CD4-positive, alpha-beta T cell (primary cell): ENCODE data around the gene FEV. TPM values are rescaled to one million over a fixed set of nuclear protein-coding genes. Genes with fewer than 3 reads are reported as not detected.

Experiments
- ATAC-seq: fragments of 200-7000 bp; cut with Tn5 transposase; one replicate; pipeline ENCODE4 v1.10.0; 2022; ENCODE audit warnings: mild to moderate bottlenecking; ENCODE audit not compliant: poor library complexity
- CTCF ChIA-PET: fragments of 350-600 bp; sonication (Branson Sonifier 250); formaldehyde crosslinking; loops from one replicate; lab custom pipeline; 2021; ENCODE audit warnings: antibody characterized with exemption, inconsistent platforms; lab: Charles Lee
- POLR2A ChIA-PET: fragments of 350-600 bp; sonication (Branson Sonifier 250); formaldehyde crosslinking; loops from one replicate; lab custom pipeline; 2021; ENCODE audit warnings: antibody characterized with exemption, inconsistent platforms; lab: Charles Lee
- DNase-seq, 14 experiments: peaks; one replicate each; pipeline ENCODE4 v3.0.0-alpha.2; 2013 to 2020; ENCODE audit warnings: mixed read lengths in 2 of 14
- H3K27ac ChIP-seq, 2 donors: one replicate each; pipeline versions ENCODE4 v1.5.1 to v1.7.0; 2013; ENCODE audit warnings: low read length in 2 of 2, low read depth in 1 of 2, mild to moderate bottlenecking in 1 of 2
- H3K27me3 ChIP-seq, 2 experiments: 1 replicate in 1 of 2; 2 replicates in 1 of 2; pipeline versions ENCODE4 v1.6.1 to v1.7.0; 2013; ENCODE audit warnings: low read length in 2 of 2, control low read depth in 1 of 2, mild to moderate bottlenecking in 1 of 2, moderate library complexity in 1 of 2; ENCODE audit not compliant: insufficient read depth in 2 of 2, control insufficient read depth in 1 of 2
- H3K36me3 ChIP-seq: one replicate; pipeline ENCODE4 v1.6.1; 2013; ENCODE audit warnings: low read length, control low read depth; ENCODE audit not compliant: insufficient read depth
- H3K4me1 ChIP-seq: one replicate; pipeline ENCODE4 v1.6.1; 2013; ENCODE audit warnings: low read length, control low read depth; ENCODE audit not compliant: insufficient read depth
- H3K4me3 ChIP-seq: one replicate; pipeline ENCODE4 v1.5.1; 2013; ENCODE audit warnings: mild to moderate bottlenecking, low read length, moderate library complexity
- H3K9me3 ChIP-seq, 2 experiments: 1 replicate in 1 of 2; 2 replicates in 1 of 2; pipeline versions ENCODE4 v1.6.1 to v1.7.0; 2013; ENCODE audit warnings: low read length in 2 of 2, mild to moderate bottlenecking in 2 of 2, control low read depth in 1 of 2, moderate library complexity in 1 of 2; ENCODE audit not compliant: control insufficient read depth in 1 of 2, insufficient read depth in 1 of 2
- H3K27ac Mint-ChIP-seq: one replicate; pipeline ENCODE4 v1.8.0; 2020; ENCODE audit warnings: mixed read lengths
- H3K27me3 Mint-ChIP-seq: one replicate; pipeline ENCODE4 v1.8.0; 2021; ENCODE audit warnings: mixed read lengths
- H3K36me3 Mint-ChIP-seq: one replicate; pipeline ENCODE4 v1.8.0; 2021; ENCODE audit warnings: low read depth, mixed read lengths
- H3K4me1 Mint-ChIP-seq: one replicate; pipeline ENCODE4 v1.8.0; 2021; ENCODE audit warnings: low read depth, mixed read lengths
- H3K4me3 Mint-ChIP-seq: one replicate; pipeline ENCODE4 v1.8.0; 2020; ENCODE audit warnings: mild to moderate bottlenecking, mixed read lengths
- H3K9me3 Mint-ChIP-seq: one replicate; pipeline ENCODE4 v1.8.0; 2020; ENCODE audit warnings: mixed read lengths
- CTCF ChIP-seq: fragments of 200-600 bp; IDR thresholded peaks from one replicate; pipeline ENCODE4 v1.8.0; 2022; ENCODE audit warnings: antibody characterized with exemption, mild to moderate bottlenecking
- intact Hi-C, 2 experiments: fragments of 100-400 bp; cut with DNase I in 1 of 2; cut with micrococcal nuclease in 1 of 2; formaldehyde crosslinking; loops; one replicate each; pipeline versions ENCODE4 v1.15.1 to v1.9.0; 2023 to 2025; cut with DNase I, micrococcal nuclease
- total RNA-seq, 174 experiments: library from RNA in 2 of 174; stranded (reverse) in 2 of 174; gene quantifications; one replicate each; pipeline ENCODE4 v1.2.3 and lab custom pipeline; 2021 to 2026

Gene FEV
- total RNA-seq, 2 experiments from 2014 or later, result not detected

GRCh38 chr2:218970894-218971293 is 14.1 kb downstream of the FEV start:
- Histone ChIP-seq H3K4me1 (no peaks in the 10 kb centered on the region), H3K27ac (no peak overlapping the region), H3K36me3 (no peaks in the 10 kb centered on the region), H3K27me3 (peaks cover 30 to 55% of the 10 kb centered on the region in 2 experiments), H3K9me3 (peaks cover 4 to 6% of the 10 kb centered on the region in 2 experiments), H3K4me3 (no peak overlapping the region)
- TF ChIP-seq CTCF, result no peak
- Mint-ChIP-seq H3K4me1 (no peaks in the 10 kb centered on the region), H3K36me3 (no peaks in the 10 kb centered on the region), H3K9me3 (no peaks in the 10 kb centered on the region), H3K27me3 (peaks cover 71% of the 10 kb centered on the region), H3K4me3 (no peak overlapping the region), H3K27ac (no peak overlapping the region)
- intact Hi-C loops, result no loop called here
- ATAC-seq (no peak), DNase-seq (no peak)
- ChIA-PET POLR2A (no interaction called here), CTCF (interaction anchor here (1.2 kb wide), 1 partner anchor 9 kb away, joined by 3 read pairs; no protein-coding TSS in a partner anchor)

DNA sequence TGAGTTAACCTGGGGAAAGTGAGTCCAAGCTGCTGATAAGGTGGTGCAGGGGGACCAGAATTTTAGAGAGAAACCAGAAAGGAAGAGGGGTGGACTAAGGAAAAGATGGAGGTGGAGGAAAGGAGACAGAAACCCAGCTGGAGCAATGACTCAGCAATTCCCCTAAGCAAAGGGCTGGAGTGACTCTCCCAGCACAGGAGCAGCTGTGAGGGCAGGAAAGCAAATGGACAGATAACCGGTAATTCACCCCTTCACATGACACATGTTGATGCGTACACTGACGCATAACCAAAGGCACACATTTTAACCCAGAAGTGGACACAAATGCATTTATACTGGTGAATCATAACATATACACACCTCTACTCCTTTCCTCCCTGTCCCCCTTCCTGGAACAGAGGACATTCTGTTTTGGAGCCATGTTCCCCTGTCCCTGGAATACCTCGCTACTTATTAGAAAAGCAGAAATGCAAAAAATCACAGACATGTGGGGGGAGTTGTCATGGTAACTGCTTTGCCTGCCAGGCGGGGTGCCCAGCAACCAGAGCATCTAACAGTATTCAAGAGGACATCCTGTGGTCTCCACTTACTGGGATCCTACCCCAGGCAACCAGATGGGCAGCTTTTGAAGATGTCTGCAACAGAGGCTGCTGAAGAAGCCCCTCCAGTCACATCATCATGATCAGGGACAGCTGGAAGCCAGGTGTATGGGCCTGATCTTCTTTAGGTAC is 20.8 kb downstream of the FEV start:
- H3K36me3 ChIP-seq, result no peaks in the 10 kb centered on the region
- no peak for TF ChIP-seq CTCF
- H3K27ac Mint-ChIP-seq, result no peak overlapping the region
- H3K27me3 Mint-ChIP-seq, result peaks cover 76% of the 10 kb centered on the region
- no peak overlapping the region for H3K4me3 Mint-ChIP-seq
- H3K9me3 ChIP-seq, result peaks cover 0 to 27% of the 10 kb centered on the region in 2 experiments
- ChIA-PET POLR2A (no interaction called here), CTCF (no interaction called here)
- no peak overlapping the region for H3K4me3 ChIP-seq
- H3K27ac ChIP-seq, result no peak overlapping the region
- intact Hi-C loops, result loop anchor here in 1 of 2 experiments (10.0 kb wide), 1 partner anchor 341 kb away; the partner anchor contains the start of gene PTPRN
- H3K4me1 ChIP-seq, result peaks cover 29% of the 10 kb centered on the region
- DNase-seq (no peak), ATAC-seq (no peak)
- H3K36me3 Mint-ChIP-seq, result no peaks in the 10 kb centered on the region
- H3K4me1 Mint-ChIP-seq, result peaks cover 13% of the 10 kb centered on the region
- H3K27me3 ChIP-seq, result peaks cover 47 to 71% of the 10 kb centered on the region in 2 experiments
- no peaks in the 10 kb centered on the region for H3K9me3 Mint-ChIP-seq

GRCh38 chr2:218963601-218964000 is 21.4 kb downstream of the FEV start:
- H3K36me3 Mint-ChIP-seq, result no peaks in the 10 kb centered on the region
- no peaks in the 10 kb centered on the region for H3K36me3 ChIP-seq
- H3K4me3 ChIP-seq, result no peak overlapping the region
- peaks cover 78% of the 10 kb centered on the region for H3K27me3 Mint-ChIP-seq
- peaks cover 32% of the 10 kb centered on the region for H3K4me1 ChIP-seq
- H3K4me1 Mint-ChIP-seq, result peaks cover 13% of the 10 kb centered on the region
- intact Hi-C loops, result loop anchor here in 1 of 2 experiments (10.0 kb wide), 1 partner anchor 341 kb away; the partner anchor contains the start of gene PTPRN
- peaks cover 0 to 32% of the 10 kb centered on the region in 2 experiments for H3K9me3 ChIP-seq
- ATAC-seq (no peak), DNase-seq (no peak)
- CTCF ChIA-PET, result no interaction called here
- H3K27ac ChIP-seq, result no peak overlapping the region
- no peak for TF ChIP-seq CTCF
- no peak overlapping the region for H3K27ac Mint-ChIP-seq
- no peaks in the 10 kb centered on the region for H3K9me3 Mint-ChIP-seq
- no peak overlapping the region for H3K4me3 Mint-ChIP-seq
- POLR2A ChIA-PET, result no interaction called here
- H3K27me3 ChIP-seq, result peaks cover 53 to 76% of the 10 kb centered on the region in 2 experiments
